Transverse colon (tissue), 3 donors: ENCODE data around the gene DCANP1.

Source experiments
- POLR2A ChIP-seq: fragments of 450-650 bp; IDR thresholded peaks from one replicate; pipeline ENCODE4 v1.6.1; 2016; ENCODE audit warnings: antibody characterized with exemption, mild to moderate bottlenecking, moderate library complexity
- TF ChIP-seq, protein P1 (sequence below), 5 experiments: fragments of 200-600 bp in 3 of 5; fragments of 450-650 bp in 2 of 5; sonication (generic) in 3 of 5; IDR thresholded peaks; 1 replicate in 2 of 5; 2 replicates in 3 of 5; pipeline ENCODE4 v1.5.1; 2016 to 2017; ENCODE audit warnings: antibody characterized with exemption in 5 of 5, inconsistent platforms in 3 of 5, mild to moderate bottlenecking in 2 of 5, moderate library complexity in 1 of 5

- TF ChIP-seq POLR2A: no peak
- TF ChIP-seq, protein P1, sequence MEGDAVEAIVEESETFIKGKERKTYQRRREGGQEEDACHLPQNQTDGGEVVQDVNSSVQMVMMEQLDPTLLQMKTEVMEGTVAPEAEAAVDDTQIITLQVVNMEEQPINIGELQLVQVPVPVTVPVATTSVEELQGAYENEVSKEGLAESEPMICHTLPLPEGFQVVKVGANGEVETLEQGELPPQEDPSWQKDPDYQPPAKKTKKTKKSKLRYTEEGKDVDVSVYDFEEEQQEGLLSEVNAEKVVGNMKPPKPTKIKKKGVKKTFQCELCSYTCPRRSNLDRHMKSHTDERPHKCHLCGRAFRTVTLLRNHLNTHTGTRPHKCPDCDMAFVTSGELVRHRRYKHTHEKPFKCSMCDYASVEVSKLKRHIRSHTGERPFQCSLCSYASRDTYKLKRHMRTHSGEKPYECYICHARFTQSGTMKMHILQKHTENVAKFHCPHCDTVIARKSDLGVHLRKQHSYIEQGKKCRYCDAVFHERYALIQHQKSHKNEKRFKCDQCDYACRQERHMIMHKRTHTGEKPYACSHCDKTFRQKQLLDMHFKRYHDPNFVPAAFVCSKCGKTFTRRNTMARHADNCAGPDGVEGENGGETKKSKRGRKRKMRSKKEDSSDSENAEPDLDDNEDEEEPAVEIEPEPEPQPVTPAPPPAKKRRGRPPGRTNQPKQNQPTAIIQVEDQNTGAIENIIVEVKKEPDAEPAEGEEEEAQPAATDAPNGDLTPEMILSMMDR (IDR thresholded peaks at IDR 0.05): peak; percentile 44 to 58 (median 54)
These were observed 20.8 kb downstream of the DCANP1 start for GRCh38 chr5:135426102-135427082.
